Tibial nerve (tissue), 4 donors: Measurements from ENCODE around the gene DHX32. TPM values are rescaled to one million over a fixed set of nuclear protein-coding genes. Genes with fewer than 3 reads are reported as not detected.

Experiments
- DNase-seq, 2 donors: peaks; one replicate each; pipeline ENCODE4 v3.0.0-alpha.2; 2019; ENCODE audit warnings: low spot score in 2 of 2
- H3K27ac ChIP-seq, 4 donors: fragments of 200-600 bp; sonication (generic) in 3 of 4; one replicate each; pipeline ENCODE4 v1.5.1; 2017 to 2019; ENCODE audit warnings: mild to moderate bottlenecking in 1 of 4
- H3K27me3 ChIP-seq, 2 donors: fragments of 200-600 bp; sonication (generic) in 1 of 2; one replicate each; pipeline versions ENCODE4 v1.5.1 to v1.6.0; 2017 to 2019
- H3K36me3 ChIP-seq, 3 donors: fragments of 200-600 bp; sonication (generic); one replicate each; pipeline ENCODE4 v1.5.1; 2018 to 2019
- H3K4me1 ChIP-seq, 4 donors: fragments of 200-600 bp; sonication (generic) in 3 of 4; one replicate each; pipeline ENCODE4 v1.5.1; 2017 to 2019
- H3K4me3 ChIP-seq, 4 donors: fragments of 200-600 bp; sonication (generic) in 3 of 4; one replicate each; pipeline ENCODE4 v1.5.1; 2017 to 2019; ENCODE audit warnings: mild to moderate bottlenecking in 1 of 4, moderate library complexity in 1 of 4
- H3K9me3 ChIP-seq, 4 donors: fragments of 200-600 bp; sonication (generic) in 3 of 4; one replicate each; pipeline ENCODE4 v1.5.1; 2017 to 2019
- EP300 ChIP-seq, 2 donors: sonication (generic); formaldehyde crosslinking; IDR thresholded peaks; one replicate each; pipeline ENCODE4 v1.6.1; 2017; ENCODE audit warnings: antibody characterized with exemption in 2 of 2, mild to moderate bottlenecking in 1 of 2
- POLR2A ChIP-seq, 2 donors: fragments of 450-650 bp; IDR thresholded peaks; one replicate each; pipeline ENCODE4 v1.6.1; 2017; ENCODE audit warnings: antibody characterized with exemption in 2 of 2, mild to moderate bottlenecking in 2 of 2, moderate library complexity in 2 of 2
- WGBS, 2 donors: methylation state at CpG; one replicate each; pipeline ENCODE4 v1.1.5; 2018; 5-methylcytosine and 5-hydroxymethylcytosine counted together
- total RNA-seq, 4 donors: library from RNA; depleted of rRNA; stranded (reverse); fragments of >200 nt; gene quantifications; one replicate each; pipeline ENCODE4 v1.1.0, GENCODE V29; 2016
- TF ChIP-seq, protein P1 (sequence below), 5 experiments: fragments of 200-600 bp in 3 of 5; fragments of 450-650 bp in 2 of 5; sonication (generic) in 3 of 5; IDR thresholded peaks; one replicate each; pipeline ENCODE4 v1.5.1; 2016 to 2019; ENCODE audit warnings: antibody characterized with exemption in 5 of 5, mild to moderate bottlenecking in 3 of 5, moderate library complexity in 2 of 5

DHX32 gene
- total RNA-seq, 4 donors from 2014 or later = 12.5 to 19.5 (median 15.8) TPM

DNA sequence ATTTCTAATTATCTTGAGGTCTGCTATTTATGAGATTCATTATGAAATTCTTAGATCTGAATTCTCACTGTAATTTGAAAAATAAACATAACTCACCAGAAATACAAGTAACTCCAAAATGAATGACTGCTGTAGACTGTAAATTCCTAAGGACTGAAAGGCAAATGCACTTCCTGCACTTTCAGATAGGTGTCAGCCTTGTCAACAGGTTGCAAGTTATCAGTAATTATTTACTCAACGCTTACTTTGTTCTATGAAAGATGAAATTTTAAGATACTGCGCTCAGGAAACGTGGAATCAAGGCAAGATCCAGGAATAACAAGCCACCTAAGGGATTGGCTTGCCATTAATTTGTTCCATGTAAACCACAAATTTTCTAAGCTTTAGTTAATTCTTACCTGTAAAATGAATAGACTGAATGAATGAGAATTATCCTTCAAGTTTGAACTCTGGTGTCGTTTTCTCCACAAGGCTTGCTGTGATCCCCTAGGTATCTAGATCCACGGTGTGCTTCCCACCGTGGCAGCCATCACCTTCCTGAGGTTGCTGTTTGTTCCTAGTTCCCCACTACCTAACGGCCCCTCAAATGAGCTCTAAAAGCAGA is 12.6 kb downstream of the DHX32 start:
- no peak overlapping the region for H3K27ac ChIP-seq
- WGBS, 2 donors = 54 to 55% methylated on average over 7 of the region's 7 CpGs
- TF ChIP-seq POLR2A (IDR thresholded peaks at IDR 0.05) = no peak
- TF ChIP-seq, protein P1, sequence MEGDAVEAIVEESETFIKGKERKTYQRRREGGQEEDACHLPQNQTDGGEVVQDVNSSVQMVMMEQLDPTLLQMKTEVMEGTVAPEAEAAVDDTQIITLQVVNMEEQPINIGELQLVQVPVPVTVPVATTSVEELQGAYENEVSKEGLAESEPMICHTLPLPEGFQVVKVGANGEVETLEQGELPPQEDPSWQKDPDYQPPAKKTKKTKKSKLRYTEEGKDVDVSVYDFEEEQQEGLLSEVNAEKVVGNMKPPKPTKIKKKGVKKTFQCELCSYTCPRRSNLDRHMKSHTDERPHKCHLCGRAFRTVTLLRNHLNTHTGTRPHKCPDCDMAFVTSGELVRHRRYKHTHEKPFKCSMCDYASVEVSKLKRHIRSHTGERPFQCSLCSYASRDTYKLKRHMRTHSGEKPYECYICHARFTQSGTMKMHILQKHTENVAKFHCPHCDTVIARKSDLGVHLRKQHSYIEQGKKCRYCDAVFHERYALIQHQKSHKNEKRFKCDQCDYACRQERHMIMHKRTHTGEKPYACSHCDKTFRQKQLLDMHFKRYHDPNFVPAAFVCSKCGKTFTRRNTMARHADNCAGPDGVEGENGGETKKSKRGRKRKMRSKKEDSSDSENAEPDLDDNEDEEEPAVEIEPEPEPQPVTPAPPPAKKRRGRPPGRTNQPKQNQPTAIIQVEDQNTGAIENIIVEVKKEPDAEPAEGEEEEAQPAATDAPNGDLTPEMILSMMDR (IDR thresholded peaks at IDR 0.05) = peak; percentile 38 to 78 (median 71)
- H3K27me3 ChIP-seq = no peaks in the 10 kb centered on the region
- no peaks in the 10 kb centered on the region for H3K9me3 ChIP-seq
- peaks cover 0 to 30% (median 5%) of the 10 kb centered on the region in 3 donors for H3K36me3 ChIP-seq
- DNase-seq = peak in 1 of 2 donors; percentile 13
- no peak overlapping the region for H3K4me3 ChIP-seq
- H3K4me1 ChIP-seq = no peaks in the 10 kb centered on the region

DNA sequence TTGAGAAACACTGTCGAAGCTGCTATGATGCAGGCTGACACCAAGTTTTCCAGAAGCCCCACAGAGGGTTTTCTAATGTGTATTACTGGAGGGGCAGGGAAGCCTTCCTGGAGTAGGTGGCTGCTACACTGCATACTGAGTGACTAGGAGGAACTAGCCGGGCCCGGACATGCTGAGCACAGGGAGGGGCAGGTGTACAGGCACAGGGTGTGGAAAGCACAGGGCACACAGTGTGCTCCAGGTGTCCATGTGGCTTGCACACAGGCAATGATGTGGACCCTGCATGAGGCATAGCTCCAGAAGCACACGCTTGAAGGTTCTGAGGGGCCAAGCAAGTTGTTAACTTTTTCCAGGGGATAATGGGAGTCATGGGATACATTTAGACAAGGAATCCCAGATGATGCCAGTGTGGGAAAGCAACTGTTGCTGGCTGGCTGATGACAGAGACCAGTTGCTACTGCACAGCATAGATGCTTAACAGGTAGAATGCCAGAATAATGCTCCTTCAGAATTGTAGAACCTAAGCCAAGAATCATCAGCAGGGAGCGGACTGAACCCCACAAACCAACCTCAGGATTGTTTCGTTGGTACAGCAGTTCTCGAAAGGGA is 14.6 kb downstream of the DHX32 start:
- TF ChIP-seq EP300 (IDR thresholded peaks at IDR 0.05) = no peak
- no peak for TF ChIP-seq POLR2A (IDR thresholded peaks at IDR 0.05)
- TF ChIP-seq, protein P1 (IDR thresholded peaks at IDR 0.05) = no peak
- Histone ChIP-seq H3K27ac (no peak overlapping the region), H3K4me1 (no peaks in the 10 kb centered on the region), H3K36me3 (peaks cover 0 to 30% (median 5%) of the 10 kb centered on the region in 3 donors), H3K27me3 (no peaks in the 10 kb centered on the region), H3K9me3 (no peaks in the 10 kb centered on the region), H3K4me3 (no peak overlapping the region)
- WGBS, 2 donors = 91 to 93% methylated on average over 7 of the region's 7 CpGs
- no peak for DNase-seq

DNA sequence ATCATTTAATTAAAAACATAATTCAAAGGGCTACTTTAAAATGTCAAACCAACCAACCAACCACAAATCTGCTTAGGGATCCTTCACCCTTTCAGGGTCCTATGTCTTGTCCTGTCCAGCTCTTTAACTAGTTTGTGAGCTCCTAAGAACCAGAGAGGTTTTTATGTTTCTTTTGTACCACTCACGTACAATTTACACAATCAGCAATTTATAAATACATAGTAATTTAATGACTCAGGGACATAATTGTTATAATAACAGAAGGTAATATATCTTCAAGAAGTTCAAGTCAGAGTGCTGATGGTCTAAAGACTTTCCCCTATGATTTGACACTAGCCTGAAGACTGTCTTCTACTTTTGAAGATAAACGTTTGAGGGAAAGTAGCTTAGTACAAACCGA is 16.0 kb downstream of the DHX32 start:
- no peak overlapping the region for H3K27ac ChIP-seq
- peaks cover 0 to 37% (median 5%) of the 10 kb centered on the region in 3 donors for H3K36me3 ChIP-seq
- WGBS, 2 donors = 77 to 79% methylated on average over 3 of the region's 3 CpGs
- H3K9me3 ChIP-seq = no peaks in the 10 kb centered on the region
- TF ChIP-seq, protein P1 (IDR thresholded peaks at IDR 0.05) = no peak
- TF ChIP-seq POLR2A (IDR thresholded peaks at IDR 0.05) = no peak
- TF ChIP-seq EP300 (IDR thresholded peaks at IDR 0.05) = no peak
- no peak overlapping the region for H3K4me3 ChIP-seq
- H3K4me1 ChIP-seq = no peaks in the 10 kb centered on the region
- H3K27me3 ChIP-seq = no peaks in the 10 kb centered on the region
- no peak for DNase-seq

DNA sequence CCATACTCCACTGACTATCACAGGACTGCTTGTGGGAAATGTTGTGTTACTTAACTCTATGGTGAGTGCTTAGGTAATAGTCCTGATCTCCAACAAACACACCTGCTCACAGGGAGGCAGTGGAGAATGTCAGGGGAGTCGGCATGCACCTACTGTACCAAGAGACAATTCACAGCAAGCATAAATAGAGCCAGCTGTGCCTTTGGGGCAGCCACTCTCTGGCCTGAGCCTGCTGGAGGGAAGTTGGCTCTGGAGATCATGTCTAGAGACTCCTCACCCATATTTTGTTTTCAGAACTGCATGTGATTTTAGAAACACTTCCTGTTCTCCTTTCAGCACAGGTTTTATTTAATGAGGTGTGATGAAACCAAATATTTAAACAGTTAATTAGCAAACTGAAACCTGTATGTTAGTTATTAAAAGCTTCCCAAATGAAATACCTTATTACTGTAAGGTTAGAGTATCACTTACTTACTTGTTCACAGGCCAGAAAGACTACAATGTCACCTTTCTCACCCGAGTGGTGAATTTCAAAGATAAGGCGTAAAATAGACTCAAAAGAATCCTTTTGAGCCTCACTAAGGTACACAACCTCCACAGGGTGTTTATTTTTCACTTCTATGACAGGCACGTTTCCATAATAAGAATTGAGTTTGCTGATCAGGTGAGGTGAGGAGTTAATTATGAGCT is 21.8 kb downstream of the DHX32 start:
- Histone ChIP-seq H3K9me3 (no peaks in the 10 kb centered on the region), H3K4me1 (no peaks in the 10 kb centered on the region), H3K27ac (no peak overlapping the region), H3K27me3 (no peaks in the 10 kb centered on the region), H3K4me3 (no peak overlapping the region), H3K36me3 (peaks cover 0 to 52% (median 0%) of the 10 kb centered on the region in 3 donors)
- WGBS, 2 donors = 88 to 94% methylated on average over 4 of the region's 4 CpGs
- TF ChIP-seq, protein P1 (IDR thresholded peaks at IDR 0.05) = no peak
- no peak for TF ChIP-seq EP300 (IDR thresholded peaks at IDR 0.05)
- TF ChIP-seq POLR2A (IDR thresholded peaks at IDR 0.05) = no peak
- no peak for DNase-seq

DNA sequence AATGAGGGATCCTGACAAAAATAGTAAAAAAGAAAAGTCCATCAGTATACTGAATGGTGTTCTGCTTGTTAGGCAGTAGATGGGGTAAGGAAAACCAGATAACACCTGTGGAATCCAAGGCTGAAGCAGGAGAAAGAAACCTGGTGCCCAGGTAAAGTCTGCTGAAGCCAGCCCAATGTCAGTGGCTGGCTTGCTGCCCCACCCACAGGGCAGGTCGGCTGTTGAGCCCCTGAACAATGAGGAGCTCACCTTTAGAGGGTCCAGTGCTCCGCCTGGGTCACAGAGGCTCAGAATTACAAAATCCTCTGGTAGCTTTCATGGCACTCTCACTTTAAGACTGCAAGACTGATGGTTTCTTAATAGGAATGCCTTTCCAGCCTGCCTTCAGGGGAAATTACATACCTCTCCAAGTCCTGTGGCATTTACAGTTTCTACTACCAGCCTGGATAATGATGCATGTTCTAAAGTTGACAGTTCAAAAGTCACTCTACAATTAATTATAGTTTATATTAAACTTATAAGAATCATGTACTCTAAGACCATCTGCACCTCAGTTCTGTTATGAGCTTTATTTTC is 23.8 kb downstream of the DHX32 start:
- TF ChIP-seq, protein P1 (IDR thresholded peaks at IDR 0.05) = no peak
- TF ChIP-seq EP300 (IDR thresholded peaks at IDR 0.05) (no peak), POLR2A (IDR thresholded peaks at IDR 0.05) (no peak)
- Histone ChIP-seq H3K27ac (no peak overlapping the region), H3K4me1 (no peaks in the 10 kb centered on the region), H3K9me3 (no peaks in the 10 kb centered on the region), H3K36me3 (peaks cover 0 to 61% (median 0%) of the 10 kb centered on the region in 3 donors), H3K4me3 (no peak overlapping the region), H3K27me3 (no peaks in the 10 kb centered on the region)
- WGBS, 2 donors = 68 to 79% methylated on average over 2 of the region's 2 CpGs
- DNase-seq = no peak
